Measurements from ENCODE around the gene APOC1. TPM values are rescaled to one million over a fixed set of nuclear protein-coding genes. Genes with fewer than 3 reads are reported as not detected.

Gene APOC1
- total RNA-seq, 1 experiment from 2014 or later = 250 TPM

GRCh38 chr19:44904426-44904994, 9.9 kb upstream of the APOC1 start:
- peaks cover 30% of the 10 kb centered on the region for H3K4me1 ChIP-seq
- CTCF ChIA-PET = interaction anchor here (0.6 to 2.1 kb wide), 10 partner anchors 12 to 802 kb away, joined by 3 to 18 read pairs (median 4); partner anchors contain the start of genes CLPTM1 and TOMM40
- H3K27me3 Mint-ChIP-seq (ENCODE audit: insufficient read depth, unreplicated experiment) = no peaks in the 10 kb centered on the region
- no peaks in the 10 kb centered on the region for H3K9me3 ChIP-seq
- H3K4me3 ChIP-seq (ENCODE audit: low read depth, low read length) = no peak overlapping the region
- H3K27ac Mint-ChIP-seq (ENCODE audit: unreplicated experiment) = peak overlapping the region; percentile 98
- no TSS peak for BruUV-seq (replicated peaks)
- intact Hi-C loops (cut with micrococcal nuclease; ENCODE audit: unreplicated experiment) = loop anchor here (10.0 kb wide), 2 partner anchors 100 to 170 kb away; partner anchors contain the start of genes GEMIN7, RELB and ZNF296
- H3K4me1 Mint-ChIP-seq (ENCODE audit: low read depth, unreplicated experiment) = peaks cover 20% of the 10 kb centered on the region
- POLR2A ChIA-PET = interaction anchor here (1.5 to 2.7 kb wide), 2 partner anchors 14 to 31 kb away, joined by 5 to 24 read pairs; partner anchors contain the start of gene TOMM40
- peak; percentile 12 to 27 for TF ChIP-seq CTCF (IDR thresholded peaks at IDR 0.05; ENCODE audit: insufficient read depth in 1 of 2, low read depth in 1 of 2, low read length in 1 of 2, severe bottlenecking in 1 of 2, unreplicated experiment in 1 of 2)
- H3K27me3 ChIP-seq (replicated peaks; ENCODE audit: control insufficient read depth, insufficient read depth, low read length) = no peaks in the 10 kb centered on the region
- DNase-seq = peak in 1 of 2 experiments; percentile 49
- no peaks in the 10 kb centered on the region for H3K9me3 Mint-ChIP-seq (ENCODE audit: unreplicated experiment)
- peaks cover 99% of the 10 kb centered on the region for H3K36me3 Mint-ChIP-seq (ENCODE audit: insufficient read depth, unreplicated experiment)
- peaks cover 8% of the 10 kb centered on the region for H3K36me3 ChIP-seq (ENCODE audit: control insufficient read depth, insufficient read depth, low read length)
- peak overlapping the region; percentile 84 for H3K4me3 Mint-ChIP-seq (ENCODE audit: unreplicated experiment)

GRCh38 chr19:44905437-44906160, 8.8 kb upstream of the APOC1 start, which contains the start of gene APOE:
TSS of gene APOE (plus strand) at chr19:44905796. CDS start at chr19:44906625, 829 bp downstream.
- Mint-ChIP-seq H3K4me3 (ENCODE audit: unreplicated experiment) (peak within 1 kb of the TSS; percentile 84), H3K36me3 (ENCODE audit: insufficient read depth, unreplicated experiment) (peaks cover 99% of the 10 kb centered on the region), H3K4me1 (ENCODE audit: low read depth, unreplicated experiment) (peaks cover 28% of the 10 kb centered on the region), H3K27me3 (ENCODE audit: insufficient read depth, unreplicated experiment) (no peaks in the 10 kb centered on the region), H3K9me3 (ENCODE audit: unreplicated experiment) (no peaks in the 10 kb centered on the region), H3K27ac (ENCODE audit: unreplicated experiment) (peak within 1 kb of the TSS; percentile 98)
- TSS peak; percentile 67 for BruUV-seq (replicated peaks)
- intact Hi-C loops (cut with micrococcal nuclease; ENCODE audit: unreplicated experiment) = loop anchor here (1.0 to 10.0 kb wide), 5 partner anchors 9 to 169 kb away; partner anchors contain the start of genes APOC1, GEMIN7, RELB and ZNF296
- H3K9me3 ChIP-seq = no peaks in the 10 kb centered on the region
- peak within 1 kb of the TSS; percentile 96 for H3K4me3 ChIP-seq (ENCODE audit: low read depth, low read length)
- peak; percentile 88 to 89 for DNase-seq
- ChIA-PET CTCF (interaction anchor here (0.6 to 2.1 kb wide), 15 partner anchors 11 to 801 kb away, joined by 3 to 18 read pairs (median 4); partner anchors contain the start of genes CLPTM1, NECTIN2 and TOMM40), POLR2A (interaction anchor here (0.6 to 2.7 kb wide), 13 partner anchors 10 to 210 kb away, joined by 3 to 24 read pairs (median 4); partner anchors contain the start of genes APOC1 and TOMM40)
- TF ChIP-seq CTCF (IDR thresholded peaks at IDR 0.05; ENCODE audit: insufficient read depth in 1 of 2, low read depth in 1 of 2, low read length in 1 of 2, severe bottlenecking in 1 of 2, unreplicated experiment in 1 of 2) = no peak
- H3K27me3 ChIP-seq (replicated peaks; ENCODE audit: control insufficient read depth, insufficient read depth, low read length) = no peaks in the 10 kb centered on the region
- H3K4me1 ChIP-seq = peaks cover 30% of the 10 kb centered on the region
- peaks cover 8% of the 10 kb centered on the region for H3K36me3 ChIP-seq (ENCODE audit: control insufficient read depth, insufficient read depth, low read length)

GRCh38 chr19:44907613-44908012, 6.8 kb upstream of the APOC1 start:
- Mint-ChIP-seq H3K36me3 (ENCODE audit: insufficient read depth, unreplicated experiment) (peaks cover 96% of the 10 kb centered on the region), H3K27me3 (ENCODE audit: insufficient read depth, unreplicated experiment) (no peaks in the 10 kb centered on the region), H3K4me1 (ENCODE audit: low read depth, unreplicated experiment) (peaks cover 37% of the 10 kb centered on the region), H3K9me3 (ENCODE audit: unreplicated experiment) (no peaks in the 10 kb centered on the region), H3K4me3 (ENCODE audit: unreplicated experiment) (peak overlapping the region; percentile 84), H3K27ac (ENCODE audit: unreplicated experiment) (no peak overlapping the region)
- H3K4me3 ChIP-seq (ENCODE audit: low read depth, low read length) = no peak overlapping the region
- intact Hi-C loops (cut with micrococcal nuclease; ENCODE audit: unreplicated experiment) = loop anchor here (10.0 kb wide), 2 partner anchors 97 to 167 kb away; partner anchors contain the start of genes GEMIN7, RELB and ZNF296
- no peaks in the 10 kb centered on the region for H3K27me3 ChIP-seq (replicated peaks; ENCODE audit: control insufficient read depth, insufficient read depth, low read length)
- TF ChIP-seq CTCF (IDR thresholded peaks at IDR 0.05; ENCODE audit: insufficient read depth in 1 of 2, low read depth in 1 of 2, low read length in 1 of 2, severe bottlenecking in 1 of 2, unreplicated experiment in 1 of 2) = no peak
- BruUV-seq (replicated peaks) = no TSS peak
- ChIA-PET POLR2A (no interaction called here), CTCF (interaction anchor here (0.6 to 1.0 kb wide), 3 partner anchors 11 to 45 kb away, joined by 3 to 5 read pairs (median 3); no protein-coding TSS in a partner anchor)
- H3K36me3 ChIP-seq (ENCODE audit: control insufficient read depth, insufficient read depth, low read length) = peaks cover 8% of the 10 kb centered on the region
- no peaks in the 10 kb centered on the region for H3K9me3 ChIP-seq
- no peak for DNase-seq
- H3K4me1 ChIP-seq = peaks cover 37% of the 10 kb centered on the region

Measured in Caco-2 (cell line).